SK-MEL-5 (cell line): ENCODE results near the gene NXPE3. TPM values are rescaled to one million over a fixed set of nuclear protein-coding genes. Genes with fewer than 3 reads are reported as not detected.
"Not testable (repeated sequence)": the region's sequence is repeated elsewhere in the genome, so short reads cannot be mapped to it uniquely, and the experiment has no call there.

Source experiments
- DNase-seq: peaks from one replicate; pipeline ENCODE4 v3.0.0-alpha.2; 2016; ENCODE audit warnings: low read depth, low spot score
- in situ Hi-C: cut with HindIII; loops from 2 replicates; pipeline ENCODE4 v1.10.0; 2016; ENCODE audit warnings: low sequenced_read_pairs, high pct_unique_total_duplicates, low pct_unique_long_range_greater_than_20kb
- polyA plus RNA-seq, 2 experiments: library from polyadenylated mRNA; depleted of rRNA; stranded (reverse); fragments of >200 nt; gene quantifications; 2 replicates each; pipeline ENCODE4 v1.2.3, GENCODE V29; 2015
- total RNA-seq: library from RNA; depleted of rRNA; stranded (reverse); fragments of >200 nt; shearing (Covaris generic); gene quantifications from 2 replicates; pipeline ENCODE4 v1.2.3, GENCODE V29; 2014; rRNA removed

NXPE3 gene
- total RNA-seq, result 3.0 and 5.5 TPM in 2 replicates
- 14.3 TPM in 2 replicates for polyA plus RNA-seq (2015; cell fraction: cytosol; rRNA removed)
- 9.5 and 12.2 TPM in 2 replicates for polyA plus RNA-seq (2015; cell fraction: nucleus; rRNA removed)

DNA sequence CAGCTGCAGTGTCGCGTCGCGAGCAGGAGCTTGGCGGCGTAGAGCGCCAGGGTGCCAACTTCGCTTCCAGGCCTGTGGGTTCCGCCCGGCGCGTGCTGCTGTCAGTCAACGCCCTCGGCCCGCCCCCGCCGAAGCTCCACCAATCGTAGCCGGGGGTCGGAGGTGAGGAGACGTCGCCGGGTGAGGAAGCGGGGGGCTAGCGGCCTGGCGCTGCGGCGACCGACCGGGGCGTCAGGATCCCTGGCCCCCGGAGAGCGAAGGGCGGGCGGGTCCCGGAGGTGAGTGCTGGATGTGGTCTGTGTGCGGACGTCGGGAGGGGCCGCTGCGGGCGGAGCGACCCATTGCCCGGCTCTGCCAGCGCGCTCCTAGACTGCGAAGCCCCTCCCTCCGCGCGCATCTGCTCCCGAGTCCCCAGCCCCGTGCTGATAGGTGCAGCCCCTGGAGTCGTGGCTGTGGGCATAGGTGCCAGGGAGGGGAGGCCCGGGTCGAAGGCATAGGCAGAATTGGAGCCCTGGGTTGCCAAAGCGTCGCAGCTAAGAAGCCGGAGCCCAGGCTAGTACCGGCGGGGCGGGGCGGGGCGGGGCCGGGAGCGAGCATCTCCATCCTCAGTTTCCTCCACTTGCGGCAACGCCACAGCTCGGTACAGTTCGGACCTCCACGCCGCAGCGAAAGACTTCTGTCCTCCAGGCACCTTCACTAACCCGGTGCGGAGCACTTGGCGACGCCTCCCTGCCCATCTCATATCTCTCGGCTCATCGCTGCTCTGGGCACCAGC, at the start of gene NXPE3:
Gene NXPE3 (plus strand): TSS at position 165 of the 775 bp plus-strand sequence. CDS start 6,386 bp downstream, outside the sequence.
- peak; percentile 82 for DNase-seq
- in situ Hi-C loops, result no loop called here

DNA sequence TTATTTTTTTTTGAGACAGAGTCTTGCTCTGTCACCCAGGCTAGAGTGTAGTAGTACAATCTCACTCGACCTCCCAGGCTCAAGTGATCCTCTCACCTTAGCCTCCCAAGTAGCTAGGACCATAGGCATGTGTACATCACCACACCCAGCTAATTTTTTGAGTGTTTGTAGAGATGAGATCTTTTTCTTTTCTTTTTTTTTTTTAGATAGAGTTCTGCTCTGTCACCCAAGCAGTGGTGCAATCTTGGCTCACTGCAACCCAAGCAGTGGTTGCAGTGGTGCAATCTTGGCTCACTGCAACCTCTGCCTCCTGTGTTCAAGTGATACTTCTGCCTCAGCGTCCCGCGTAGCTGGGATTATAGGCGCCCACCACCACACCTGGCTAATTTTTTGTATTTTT, 49.4 kb upstream of the NXPE3 start:
- DNase-seq, result no peak
- in situ Hi-C loops, result no loop called here

DNA sequence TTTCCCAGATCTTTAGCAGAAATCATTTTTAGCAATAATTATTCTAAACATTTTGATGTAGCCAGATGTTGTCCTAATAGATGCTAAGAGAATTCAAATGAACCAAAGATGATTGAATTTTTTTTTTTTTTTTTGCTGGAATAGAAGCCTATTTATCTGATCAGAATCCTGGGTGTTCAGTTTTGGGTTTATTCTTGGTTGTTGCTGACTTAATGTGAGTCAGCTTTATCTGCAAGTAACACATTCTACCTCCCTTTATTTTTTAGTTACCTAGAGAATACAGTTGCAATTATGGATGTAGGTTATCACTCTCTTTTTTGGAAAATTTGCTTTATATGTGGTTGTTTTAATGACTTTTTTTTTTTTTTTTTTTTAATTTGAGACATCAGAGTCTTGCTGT, 48.2 kb upstream of the NXPE3 start:
- no peak for DNase-seq
- in situ Hi-C loops, result no loop called here

DNA sequence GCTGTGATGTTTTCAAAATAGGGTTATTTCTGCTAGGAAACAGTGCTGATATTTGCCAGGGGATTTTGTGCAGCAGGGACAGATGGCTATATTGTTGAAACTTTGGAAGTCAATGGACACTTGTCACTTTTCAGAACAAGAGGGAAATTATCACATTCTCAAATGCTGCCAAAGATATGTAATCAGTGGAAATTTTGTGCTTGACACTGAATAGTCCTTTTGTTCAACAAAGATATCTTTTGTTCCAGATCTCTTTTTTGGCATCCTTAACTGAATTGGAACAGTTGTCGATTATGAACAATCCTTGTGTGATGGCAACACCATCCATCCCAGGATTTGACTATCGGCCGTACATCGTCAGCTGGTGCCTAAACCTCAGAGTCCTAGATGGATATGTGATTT, 46.8 kb upstream of the NXPE3 start:
- in situ Hi-C loops, result no loop called here
- peak; percentile 86 for DNase-seq

DNA sequence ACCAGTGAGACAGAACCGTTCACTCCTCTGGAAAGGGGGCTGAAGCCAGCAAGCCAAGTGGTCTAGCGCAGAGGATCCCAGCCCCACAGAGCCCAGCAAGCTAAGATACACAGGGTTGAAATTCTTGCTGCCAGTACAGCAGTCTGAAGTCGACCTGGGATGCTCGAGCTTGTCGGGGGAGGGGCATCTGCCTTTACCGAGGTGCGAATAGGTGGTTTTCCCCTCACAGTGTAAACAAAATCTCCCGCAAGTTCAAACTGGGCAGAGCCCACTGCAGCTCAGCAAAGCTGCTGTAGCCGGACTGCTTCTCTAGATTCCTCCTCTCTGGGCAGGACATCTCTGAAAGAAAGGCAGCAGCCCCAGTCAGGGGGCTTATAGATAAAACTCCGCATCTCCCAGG, 43.2 kb upstream of the NXPE3 start:
- in situ Hi-C loops, result no loop called here

DNA sequence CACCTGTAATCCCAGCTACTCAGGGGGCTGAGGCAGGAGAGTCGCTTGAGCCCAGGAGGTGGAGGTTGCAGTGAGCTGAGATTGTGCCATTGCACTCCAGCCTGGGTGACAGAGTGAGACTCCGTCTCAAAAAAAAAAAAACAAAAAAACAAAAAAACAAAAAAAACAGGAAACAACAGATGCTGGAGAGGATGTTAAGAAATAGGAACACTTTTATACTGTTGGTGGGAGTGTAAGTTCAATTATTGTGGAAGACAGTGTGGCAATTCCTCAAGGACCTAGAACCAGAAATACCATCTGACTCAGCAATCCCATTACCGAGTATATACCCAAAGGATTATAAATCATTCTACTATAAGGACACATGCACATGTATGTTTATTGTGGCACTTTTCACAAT, 37.1 kb upstream of the NXPE3 start:
- DNase-seq, in situ Hi-C loops: not testable (repeated sequence)

More for the DNA sequence above, 43.2 kb upstream of the NXPE3 start:
- DNase-seq, result no peak

DNA sequence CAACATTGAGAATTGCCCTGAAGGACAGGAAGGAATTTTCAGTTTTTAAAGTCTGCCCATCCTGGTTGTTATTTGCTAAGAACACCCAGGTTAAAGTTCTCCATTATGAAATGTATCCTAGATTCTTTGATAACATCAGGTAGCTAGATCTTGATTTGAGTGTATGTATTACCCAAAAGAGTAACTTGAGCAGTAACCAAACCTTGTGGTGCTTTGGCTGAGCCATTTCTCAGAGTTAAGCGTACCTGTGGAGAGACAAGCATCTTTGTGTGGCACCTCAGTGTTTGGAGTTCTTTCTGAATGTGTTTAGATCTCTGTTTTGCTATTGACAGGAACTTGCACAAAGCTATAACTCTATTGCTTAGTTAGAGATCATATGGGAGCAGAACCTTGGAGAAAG, 34.2 kb upstream of the NXPE3 start:
- in situ Hi-C loops, result no loop called here
- DNase-seq, result no peak

DNA sequence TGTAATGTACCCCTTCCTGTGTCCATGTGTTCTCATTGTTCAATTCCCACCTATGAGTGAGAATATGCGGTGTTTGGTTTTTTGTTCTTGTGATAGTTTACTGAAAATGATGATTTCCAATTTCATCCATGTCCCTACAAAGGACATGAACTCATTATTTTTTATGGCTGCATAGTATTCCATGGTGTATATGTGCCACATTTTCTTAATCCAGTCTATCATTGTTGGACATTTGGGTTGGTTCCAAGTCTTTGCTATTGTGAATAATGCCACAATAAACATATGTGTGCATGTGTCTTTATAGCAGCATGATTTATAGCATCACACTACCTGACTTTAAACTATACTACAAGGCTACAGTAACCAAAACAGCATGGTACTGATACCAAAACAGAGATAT, 33.1 kb upstream of the NXPE3 start:
- in situ Hi-C loops, DNase-seq: not testable (repeated sequence)

DNA sequence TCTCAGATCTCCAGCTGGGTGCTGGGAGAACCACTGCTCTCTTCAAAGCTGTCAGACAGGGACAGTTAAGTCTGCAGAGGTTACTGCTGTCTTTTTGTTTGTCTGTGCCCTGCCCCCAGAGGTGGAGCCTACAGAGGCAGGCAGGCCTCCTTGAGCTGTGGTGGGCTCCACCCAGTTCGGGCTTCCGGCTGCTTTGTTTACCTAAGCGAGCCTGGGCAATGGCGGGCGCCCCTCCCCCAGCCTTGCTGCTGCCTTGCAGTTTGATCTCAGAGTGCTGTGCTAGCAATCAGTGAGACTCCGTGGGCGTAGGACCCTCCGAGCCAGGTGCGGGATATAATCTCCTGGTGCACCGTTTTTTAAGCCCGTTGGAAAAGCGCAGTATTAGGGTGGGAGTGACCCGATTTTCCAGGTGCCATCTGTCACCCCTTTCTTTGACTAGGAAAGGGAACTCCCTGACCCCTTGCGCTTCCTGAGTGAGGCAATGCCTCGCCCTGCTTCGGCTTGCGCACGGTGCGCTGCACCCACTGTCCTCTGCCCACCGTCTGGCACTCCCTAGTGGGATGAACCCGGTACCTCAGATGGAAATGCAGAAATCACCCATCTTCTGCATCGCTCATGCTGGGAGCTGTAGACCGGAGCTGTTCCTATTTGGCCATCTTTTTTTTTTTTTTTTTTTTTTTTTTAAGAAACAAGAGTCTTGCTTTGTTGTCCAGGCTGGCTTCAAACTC, 25.5 kb upstream of the NXPE3 start:
- DNase-seq, in situ Hi-C loops: not testable (repeated sequence)

DNA sequence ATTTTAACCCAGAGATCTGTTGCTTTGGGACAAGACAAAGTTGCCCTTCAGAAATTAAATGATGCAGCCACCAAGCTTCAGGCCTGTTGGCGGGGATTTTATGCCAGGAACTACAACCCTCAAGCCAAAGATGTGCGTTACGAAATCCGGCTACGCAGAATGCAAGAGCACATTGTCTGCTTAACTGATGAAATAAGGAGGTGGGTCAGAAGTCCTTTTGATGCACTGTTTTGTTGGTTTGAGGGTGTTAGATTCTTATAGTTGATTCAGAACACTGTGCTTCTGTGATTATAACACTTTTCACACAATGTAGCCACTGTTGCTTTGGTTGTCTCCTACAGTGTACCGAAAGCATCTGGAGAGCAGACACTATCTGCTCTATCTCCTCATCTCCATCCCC, 20.8 kb upstream of the NXPE3 start:
- DNase-seq, result peak; percentile 93
- in situ Hi-C loops, result no loop called here

DNA sequence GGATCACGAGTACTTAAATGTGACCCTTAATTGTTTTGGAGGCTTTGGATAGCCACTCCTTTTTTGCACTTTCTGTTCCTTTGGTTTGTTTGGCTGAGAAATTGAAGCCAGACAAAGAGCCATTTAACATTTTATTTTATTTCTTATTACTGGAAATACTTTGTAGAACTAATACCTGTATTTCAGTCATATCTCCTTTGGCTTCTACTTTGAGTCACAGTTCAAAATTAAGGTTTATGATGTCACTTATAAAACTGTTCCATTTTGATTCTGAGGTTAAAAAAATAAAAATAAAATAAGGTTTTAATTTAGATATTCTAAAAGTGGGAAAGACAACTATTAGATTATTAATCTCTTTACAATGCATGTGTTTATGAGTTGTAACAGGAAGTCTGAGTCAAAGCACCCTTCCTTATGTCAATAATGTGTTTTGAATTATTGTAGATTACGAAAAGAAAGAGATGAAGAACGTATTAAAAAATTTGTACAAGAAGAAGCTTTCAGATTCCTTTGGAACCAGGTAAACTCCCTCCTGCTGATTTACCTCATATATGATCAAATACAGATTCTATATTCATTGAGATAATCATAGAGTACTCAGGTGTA, 16.9 kb upstream of the NXPE3 start:
- in situ Hi-C loops, result no loop called here

DNA sequence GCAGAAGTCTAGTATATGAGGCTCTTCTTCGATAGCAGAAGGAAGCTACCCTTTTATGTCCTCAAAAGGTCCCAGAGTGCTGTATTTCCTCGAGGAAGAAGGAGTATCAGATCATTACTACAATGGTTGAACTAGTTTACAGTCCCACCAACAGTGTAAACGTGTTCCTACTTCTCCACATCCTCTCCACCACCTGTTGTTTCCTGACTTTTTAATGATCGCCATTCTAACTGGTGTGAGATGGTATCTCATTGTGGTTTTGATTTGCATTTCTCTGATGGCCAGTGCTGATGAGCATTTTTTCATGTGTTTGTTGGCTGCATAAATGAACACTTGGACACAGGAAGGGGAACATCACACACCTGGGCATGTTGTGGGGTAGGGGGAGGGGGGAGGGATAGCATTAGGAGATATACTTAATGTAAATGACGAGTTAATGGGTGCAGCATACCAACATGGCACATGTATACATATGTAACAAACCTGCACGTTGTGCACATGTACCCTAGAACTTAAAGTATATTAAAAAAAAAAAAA, 1.2 kb upstream of the NXPE3 start:
- in situ Hi-C loops, DNase-seq: not testable (repeated sequence)

More for the DNA sequence above, 16.9 kb upstream of the NXPE3 start:
- no peak for DNase-seq

DNA sequence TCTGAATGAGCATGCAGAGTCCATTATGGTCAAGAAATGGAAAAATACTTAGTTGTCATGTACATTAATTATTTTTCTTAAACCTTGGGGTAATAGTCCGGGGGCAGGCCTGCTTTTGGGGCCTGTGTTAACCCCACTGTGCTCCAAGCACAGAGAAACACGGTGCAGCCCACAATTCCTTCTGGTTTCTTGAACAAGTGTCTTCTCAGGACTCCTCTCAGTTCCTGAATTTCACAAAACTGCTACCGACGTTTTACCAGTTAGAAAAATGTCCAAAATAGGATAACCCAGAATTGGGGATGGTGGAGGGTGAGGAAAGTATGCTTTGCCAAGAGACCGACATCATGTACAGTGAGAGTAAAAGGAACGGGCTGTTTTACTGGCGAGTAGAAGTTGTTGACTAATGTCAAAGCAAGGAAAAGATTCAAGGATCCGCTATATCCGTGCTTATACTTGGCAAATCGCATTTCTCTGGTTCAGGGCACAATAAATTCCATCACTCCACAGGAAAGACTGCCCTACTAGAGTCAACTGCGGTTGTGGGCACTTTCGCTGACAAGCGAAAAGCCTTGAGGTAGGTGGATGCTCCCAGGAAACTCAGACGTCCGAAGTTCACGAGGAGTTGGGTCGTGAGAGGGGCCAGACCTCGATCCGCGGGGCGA, 495 bp upstream of the NXPE3 start:
- in situ Hi-C loops, result no loop called here
- DNase-seq, result no peak

DNA sequence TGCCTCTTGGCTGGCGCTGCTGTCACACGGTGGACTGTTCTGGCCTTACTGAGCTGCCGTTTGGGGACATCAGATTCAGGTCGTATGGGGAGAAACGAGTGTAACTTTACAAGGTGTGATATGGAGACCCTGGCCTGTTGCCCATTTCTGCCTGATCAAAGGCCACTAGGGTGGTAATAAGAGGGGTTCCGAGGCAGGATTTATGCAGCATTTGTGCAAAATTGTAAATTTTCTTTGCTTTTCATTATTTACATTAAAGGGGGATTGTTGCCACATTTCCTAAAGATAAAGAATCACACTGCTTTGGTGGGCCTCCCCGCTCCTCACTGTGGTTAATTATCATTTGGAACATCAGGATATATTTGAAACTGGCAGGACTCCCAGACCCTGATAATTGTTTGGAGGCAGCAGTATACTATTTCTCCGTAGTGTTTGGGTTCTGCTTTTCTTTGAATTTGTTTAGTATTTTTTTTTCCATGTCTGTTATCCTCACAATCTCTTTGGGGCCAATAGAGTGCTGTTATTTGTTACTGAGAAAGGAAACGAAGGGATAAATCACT, 891 bp downstream of the NXPE3 start:
- DNase-seq, result no peak
- in situ Hi-C loops, result no loop called here

DNA sequence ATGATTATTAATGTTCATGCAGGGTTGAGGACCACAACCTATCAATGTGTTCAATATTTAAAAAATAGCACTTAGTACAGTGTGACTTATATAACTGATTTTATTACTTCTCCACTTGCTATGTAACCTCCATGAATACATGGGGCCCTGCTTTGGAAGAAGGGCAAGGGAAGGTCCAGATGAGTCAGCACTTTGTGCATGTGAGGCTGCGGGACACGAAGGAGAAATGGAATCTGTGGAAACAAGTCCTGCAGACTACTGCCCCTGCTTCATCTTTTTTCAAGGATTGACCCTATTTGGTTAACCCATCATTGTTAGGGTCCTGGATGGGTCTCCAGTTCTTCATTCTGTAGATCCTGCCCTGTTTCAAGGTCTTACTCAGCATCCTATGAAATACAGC, 1.6 kb downstream of the NXPE3 start:
- in situ Hi-C loops, result no loop called here
- DNase-seq, result no peak

DNA sequence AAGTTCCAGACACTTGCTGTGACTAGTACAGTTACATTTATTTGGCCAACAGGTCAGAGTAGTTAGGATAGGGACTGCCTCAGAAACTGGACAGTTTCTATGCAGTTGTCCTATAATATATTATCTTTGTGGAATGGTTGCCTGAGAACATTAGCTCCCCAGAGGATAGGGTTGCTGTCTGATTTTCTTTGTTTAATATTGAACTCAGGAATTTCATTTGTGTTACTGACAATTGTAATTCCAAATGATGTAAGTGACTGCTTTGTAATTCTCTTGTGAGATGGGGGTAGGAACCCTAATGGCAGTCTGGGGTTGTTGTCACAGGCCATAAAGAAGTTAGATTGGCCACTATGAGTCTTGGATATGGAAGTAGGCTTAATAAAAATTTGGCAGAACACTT, 2.2 kb downstream of the NXPE3 start:
- in situ Hi-C loops, result no loop called here
- no peak for DNase-seq

DNA sequence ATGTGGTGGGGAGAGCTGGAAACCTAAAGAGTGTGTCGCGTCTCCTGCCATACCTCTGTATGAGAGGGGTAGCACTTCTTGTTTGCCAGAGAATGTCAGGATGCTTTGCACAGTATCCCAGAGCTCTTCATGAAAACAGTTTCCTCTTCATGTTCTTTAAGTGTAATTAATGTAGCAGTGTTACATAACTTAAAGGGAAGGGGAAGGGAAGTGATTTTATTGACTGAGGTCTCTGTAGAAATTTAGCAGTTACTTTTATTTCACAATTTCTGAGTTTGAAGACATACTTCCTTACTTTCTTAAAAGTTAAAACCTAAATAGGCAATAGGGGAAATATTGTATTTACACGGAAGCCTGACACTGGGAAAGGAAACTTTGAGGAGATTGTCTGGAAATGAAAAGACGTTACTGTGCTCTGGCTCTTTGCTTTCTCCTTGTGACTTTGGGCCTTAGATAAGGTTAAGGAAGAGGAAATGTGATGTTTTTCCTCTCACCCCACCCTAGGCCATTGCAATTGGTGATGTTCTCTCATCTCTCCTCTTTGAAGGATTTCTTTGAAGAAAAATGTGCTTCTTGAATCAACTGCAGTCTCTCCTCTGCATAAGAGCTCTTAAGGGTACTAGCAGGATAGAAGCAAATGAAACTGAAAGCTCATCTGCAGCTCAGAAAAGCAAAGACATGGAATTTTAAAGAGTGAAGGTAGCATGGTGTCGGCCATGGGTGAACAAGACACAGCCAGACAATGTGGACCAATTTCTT, 6.0 kb downstream of the NXPE3 start:
- in situ Hi-C loops, result no loop called here
- DNase-seq, result no peak
